ENCODE results near the gene HAUS8.

The HAUS8 gene

GRCh38 chr19:17001603-17002183, 73.6 kb downstream of the HAUS8 start:
- in situ Hi-C loops (cut with MboI; ENCODE audit: low sequenced_read_pairs) = no loop called here
